ENCODE measurements around the gene PGBD2.
"Not testable (repeated sequence)": the region's sequence is repeated elsewhere in the genome, so short reads cannot be mapped to it uniquely, and the experiment has no call there.

PGBD2 gene

DNA sequence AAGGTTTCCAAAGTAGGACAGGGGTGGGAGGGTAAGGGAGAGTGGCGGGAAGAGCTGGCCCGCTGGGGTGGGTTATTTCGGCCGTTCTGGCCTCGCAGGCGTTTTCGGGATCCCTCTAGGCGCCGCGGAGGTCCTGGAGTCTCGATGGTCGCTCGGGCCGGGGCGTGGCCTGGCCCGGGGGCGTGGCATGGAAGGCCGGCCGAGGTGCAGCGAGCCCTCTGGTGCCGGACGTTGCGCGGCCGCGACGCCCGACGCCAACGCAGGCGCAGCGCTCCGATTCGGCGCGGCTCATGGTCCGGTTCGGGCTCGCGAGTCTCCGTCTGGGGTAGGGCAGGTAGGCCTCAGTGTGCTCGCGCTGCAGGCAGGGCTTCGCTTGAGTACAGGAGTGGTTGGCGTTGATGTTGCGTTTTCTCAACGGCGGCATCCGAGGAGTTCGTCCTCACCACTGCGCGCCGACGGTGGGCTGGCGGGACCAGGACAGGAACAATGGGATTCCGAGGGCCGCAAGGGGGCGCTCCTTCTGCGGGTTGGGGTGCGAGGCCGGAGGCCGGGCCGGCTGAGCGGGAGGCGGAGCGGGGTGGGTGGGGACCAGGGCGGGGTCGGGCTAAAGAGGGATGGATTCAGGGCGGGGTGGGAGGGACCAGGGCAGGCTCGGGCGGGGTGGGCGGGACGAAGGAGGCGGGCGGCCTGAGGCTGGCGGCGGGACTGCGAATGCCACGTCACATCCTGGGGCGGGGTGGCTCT lies at the start of gene PGBD2:
TSS of gene PGBD2 (plus strand) at position 227 of the 744 bp plus-strand sequence. CDS start 7,628 bp downstream, outside the sequence.
- DNase-seq, result peak; percentile 87

GRCh38 chr1:248857201-248857600 lies 48.8 kb upstream of the PGBD2 start:
- DNase-seq, result no peak

DNA sequence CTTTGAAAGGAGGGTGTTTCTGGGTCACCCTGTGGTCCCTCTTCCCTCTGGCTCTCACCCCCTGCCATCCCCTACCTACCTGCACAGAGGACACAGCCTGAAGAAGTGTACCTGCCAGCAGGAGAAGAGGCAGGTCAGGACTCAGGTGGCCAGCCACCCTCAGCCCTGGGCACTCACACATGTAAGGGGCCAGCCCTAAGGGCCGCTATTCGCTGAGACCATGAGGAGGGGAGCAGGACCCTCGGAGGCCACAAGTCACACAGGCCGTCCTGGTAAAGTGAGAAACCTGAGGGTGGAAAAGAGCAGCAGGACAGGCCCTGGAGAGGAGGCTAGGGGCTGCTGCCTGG lies 48.3 kb upstream of the PGBD2 start:
- no peak for DNase-seq

DNA sequence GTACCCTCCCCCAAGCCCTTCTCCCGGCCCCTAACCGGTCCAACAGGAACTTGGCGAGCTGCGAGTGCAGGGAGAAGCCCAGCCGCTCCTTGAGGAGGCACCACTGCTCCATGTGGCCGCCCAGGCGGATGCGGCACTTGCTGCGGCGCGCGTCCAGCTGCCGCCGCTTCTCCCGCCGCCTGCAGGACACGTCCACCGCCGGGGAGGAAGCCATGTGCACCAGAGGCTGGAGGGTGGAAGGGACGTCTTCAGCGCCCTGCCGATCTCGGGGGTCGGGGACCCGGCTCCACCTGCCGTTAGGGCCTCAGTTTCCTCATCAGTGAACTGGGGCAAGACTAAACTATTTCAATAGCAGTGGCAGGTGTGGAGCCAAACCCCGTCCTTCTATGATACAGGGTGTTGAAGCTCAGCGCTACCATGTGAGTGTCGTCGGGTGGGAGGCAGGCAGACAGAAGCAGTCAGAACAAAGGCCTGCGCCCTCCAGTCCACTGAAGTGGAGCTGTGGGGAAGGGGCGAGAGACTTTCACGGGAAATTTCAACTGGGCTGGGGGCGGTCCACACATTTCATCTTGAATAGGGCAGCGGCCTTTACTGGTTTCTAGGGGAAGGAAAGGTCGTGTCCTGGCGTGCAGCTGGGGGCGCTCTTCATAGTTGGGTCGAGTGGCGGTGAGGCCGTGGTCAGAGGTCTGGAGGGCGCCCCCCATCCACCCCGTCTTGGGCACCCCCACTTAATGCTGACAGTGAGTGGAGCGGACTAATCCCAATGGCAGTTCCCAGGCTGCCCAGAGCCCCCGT lies 47.7 kb upstream of the PGBD2 start:
- DNase-seq, result peak; percentile 84

GRCh38 chr1:248858891-248859889 lies 46.8 kb upstream of the PGBD2 start, which contains the start of gene ZNF692:
Gene ZNF692 (minus strand): TSS chr1:248859085. CDS start chr1:248858309, 776 bp downstream.
- DNase-seq, result peak; percentile 97

DNA sequence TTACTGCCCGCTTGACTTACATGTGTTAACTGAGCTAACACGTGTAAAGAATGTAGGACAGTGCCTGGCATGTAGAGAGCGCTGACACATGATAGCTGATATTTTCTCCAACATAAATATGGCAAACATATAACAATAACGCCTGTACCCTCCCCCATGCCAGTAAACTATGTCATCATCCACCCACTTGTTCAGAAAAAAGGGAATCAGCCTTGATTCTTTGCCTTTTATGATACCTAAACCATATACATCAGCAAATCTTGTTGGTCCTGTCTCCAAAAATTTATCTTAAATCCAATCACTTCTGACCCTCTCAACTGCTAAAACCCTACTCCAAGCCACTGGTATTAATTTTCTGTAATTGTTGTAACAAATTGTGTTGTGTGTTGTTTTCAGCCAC lies 46.0 kb upstream of the PGBD2 start:
- DNase-seq, result no peak

DNA sequence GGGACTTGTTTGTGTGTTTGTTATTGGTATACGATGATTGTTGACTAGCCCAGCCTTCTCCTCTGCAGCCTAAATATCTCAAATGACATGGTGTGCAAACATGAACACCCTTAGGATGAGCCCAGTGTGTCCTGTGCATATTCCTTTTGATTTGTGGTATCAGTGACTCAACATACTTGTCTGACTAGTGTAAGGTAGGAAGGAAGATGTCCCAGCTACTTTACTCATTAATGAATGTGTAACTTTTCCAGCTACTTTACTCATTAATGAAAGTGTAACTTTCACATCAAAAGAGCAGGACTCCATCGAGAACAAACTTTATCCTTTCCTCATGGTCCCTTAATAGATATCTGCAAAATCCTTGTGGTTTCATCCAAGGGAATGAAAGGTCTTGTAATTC lies 44.4 kb upstream of the PGBD2 start:
- DNase-seq, result no peak

DNA sequence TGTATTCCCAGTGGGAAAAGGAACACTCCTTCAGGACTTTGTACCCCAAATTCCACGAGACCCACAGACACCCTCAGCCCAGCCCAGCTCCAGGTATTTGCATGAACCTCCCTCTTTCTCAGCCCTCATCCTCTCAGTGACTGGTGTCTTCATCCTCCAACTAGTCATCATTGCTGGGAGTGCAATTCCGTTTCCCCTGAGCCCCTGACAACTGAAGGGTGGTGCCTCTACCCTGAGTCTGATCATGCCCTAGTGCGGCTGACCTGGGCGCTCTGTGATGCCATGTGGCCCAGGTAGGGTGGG lies 43.4 kb upstream of the PGBD2 start:
- no peak for DNase-seq

GRCh38 chr1:248862998-248863881 lies 42.8 kb upstream of the PGBD2 start:
- DNase-seq, result peak; percentile 88

DNA sequence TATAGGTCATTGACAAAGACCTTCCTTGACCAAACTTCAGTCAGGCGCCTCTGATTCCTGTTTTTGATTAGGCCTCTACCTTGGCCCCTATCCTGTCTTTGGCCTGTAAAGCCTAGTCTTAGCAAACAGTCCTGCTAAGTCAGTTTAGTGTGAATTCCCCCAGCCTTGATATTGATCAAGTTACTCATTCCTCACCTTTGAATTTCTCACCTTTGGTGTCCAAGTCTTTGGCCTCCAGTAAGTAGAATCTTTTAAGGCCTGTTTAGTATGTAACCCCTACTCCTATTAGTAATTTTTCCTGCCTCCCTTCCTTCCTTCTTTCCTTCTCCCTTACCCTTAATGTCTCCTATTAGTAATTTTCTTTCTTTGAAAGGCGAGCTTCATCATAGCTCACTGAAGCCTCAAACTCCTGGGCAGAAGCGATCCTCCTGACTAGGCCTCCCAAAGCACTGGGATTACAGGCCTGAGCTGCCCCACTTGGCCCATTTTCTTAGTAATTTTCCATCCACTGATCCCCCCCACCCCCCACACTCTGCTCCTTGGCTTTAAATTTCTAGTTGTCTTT lies 34.1 kb upstream of the PGBD2 start:
- no peak for DNase-seq

DNA sequence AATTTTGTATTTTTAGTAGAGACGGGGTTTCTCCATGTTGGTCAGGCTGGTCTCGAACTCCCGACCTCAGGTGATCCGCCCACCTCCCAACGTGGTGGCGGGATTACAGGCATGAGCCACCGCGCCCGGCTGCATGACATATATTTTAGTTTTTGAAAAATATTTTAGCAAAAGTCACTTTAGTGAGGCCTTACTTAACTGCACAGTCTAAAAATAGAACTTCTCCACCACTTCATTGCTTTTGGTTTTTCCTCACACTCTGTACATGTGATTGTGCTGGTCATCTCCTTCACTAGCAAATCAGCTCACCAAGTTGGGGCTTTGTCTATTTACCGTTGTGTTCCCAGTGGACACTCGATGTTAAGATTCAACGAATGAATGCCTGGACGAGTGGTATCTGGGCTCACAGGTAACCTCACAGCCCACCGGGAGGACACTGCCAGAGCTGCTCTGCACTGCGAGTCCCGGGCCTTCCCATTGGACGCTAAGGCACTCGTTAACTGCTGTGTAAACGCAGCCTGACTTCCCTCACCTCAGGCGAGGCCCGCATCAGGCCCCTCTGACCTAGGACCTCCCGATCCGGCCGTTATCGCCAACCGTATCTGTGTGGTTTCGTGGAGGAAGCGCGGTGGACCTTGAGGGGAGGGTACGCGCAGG lies 33.2 kb upstream of the PGBD2 start:
- DNase-seq, result peak; percentile 76

DNA sequence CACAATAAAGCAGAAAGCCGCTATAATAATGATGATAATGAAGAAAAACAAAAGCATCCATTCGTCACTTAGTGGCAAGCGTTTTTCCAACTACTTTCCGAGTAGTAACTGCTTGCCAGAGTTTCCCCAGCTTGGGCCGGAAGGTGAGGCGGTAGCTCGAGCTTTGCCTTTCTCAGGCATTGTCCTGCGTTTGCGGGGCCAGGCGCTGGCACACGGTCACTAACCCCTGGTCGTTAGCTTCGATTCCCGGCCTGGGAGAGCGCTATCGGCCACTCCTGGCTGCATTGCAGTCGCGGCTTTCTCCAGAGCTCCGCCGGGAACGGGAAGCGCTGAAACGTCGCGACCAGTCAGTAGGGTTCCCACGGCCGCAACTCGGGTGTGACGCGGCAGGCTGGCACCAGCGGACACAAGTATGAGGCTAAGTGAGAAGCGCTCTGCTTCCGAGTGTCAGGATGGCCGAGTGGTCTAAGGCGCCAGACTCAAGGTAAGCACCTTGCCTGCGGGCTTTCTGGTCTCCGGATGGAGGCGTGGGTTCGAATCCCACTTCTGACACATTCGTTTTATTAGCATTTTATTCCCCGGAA lies 32.5 kb upstream of the PGBD2 start:
- peak; percentile 97 for DNase-seq

DNA sequence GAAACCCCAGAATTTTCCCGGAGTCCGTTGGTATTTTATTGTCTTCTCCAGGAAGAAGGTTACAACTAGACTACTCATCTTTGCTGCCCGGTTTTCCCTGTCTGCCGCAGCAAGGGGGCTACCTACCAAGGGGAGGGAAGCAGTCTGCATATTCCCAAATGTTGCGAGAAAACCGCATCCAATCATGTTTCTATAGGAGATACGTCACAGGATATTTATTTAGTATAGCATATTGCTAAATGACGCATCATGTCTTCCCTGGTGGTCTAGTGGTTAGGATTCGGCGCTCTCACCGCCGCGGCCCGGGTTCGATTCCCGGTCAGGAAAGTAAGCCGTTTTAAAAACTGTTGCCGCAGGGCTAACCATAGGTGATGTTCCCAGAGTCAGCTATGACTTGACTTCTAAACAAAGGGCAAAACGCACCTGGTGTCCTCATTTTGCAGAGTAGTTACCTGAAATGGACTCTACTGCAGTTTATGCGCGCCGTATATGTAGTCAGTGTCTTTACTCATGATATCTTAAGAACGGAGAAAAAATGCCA lies 32.0 kb upstream of the PGBD2 start:
- peak; percentile 96 for DNase-seq

- DNase-seq, result no peak
Observed at GRCh38 chr1:248881261-248881660, 24.8 kb upstream of the PGBD2 start.

DNA sequence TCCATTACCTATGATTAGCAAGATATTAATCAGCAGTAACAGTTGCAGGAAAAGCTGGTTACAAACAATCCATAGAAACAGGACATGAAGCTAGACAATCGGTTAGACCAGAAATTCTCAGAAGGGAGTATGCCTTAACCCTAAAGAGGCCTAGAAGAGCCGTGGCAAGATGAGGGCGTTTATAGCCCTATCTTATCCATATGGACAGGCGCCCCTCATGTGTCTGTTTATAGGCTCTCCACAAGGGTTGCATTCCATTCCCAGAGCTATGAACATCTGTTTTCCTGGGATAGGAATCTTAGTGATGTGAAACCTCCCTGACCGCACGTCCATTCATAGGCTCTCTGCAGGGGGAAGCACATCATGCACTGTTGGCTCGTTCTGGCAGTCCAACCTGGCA lies 23.6 kb upstream of the PGBD2 start:
- DNase-seq, result not testable (repeated sequence)

DNA sequence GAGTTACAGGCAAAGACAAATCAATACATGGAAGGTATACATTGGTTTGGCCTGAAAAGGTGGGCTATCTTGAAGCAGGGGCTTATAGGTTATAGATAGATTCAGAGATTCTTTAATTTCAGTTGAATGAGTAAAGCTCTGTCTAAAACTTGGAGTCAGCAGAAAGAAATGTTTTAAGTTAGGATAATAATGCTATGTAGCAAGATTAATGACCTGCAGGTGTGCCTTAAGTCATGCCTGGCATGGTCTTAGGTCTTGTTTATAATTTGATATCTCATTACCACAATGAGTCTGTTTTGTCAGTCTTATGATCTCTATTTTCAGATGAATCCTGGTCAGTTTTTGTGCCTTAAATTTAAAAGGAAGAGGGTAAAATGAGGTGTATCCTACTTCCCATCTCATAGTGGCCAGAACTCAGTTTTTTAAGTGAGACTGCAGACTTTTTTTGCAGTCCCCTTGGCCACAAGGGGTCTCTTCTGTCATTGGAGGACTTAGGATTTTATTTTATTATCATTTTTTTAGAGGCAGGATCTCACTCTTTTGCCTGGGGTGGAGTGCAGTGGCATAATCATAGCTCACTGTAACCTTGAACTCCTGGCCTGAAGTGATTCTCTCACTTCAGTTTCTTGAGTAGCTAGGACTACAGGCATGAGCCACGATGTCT lies 21.3 kb upstream of the PGBD2 start:
- no peak for DNase-seq

- DNase-seq, result no peak
Observed at GRCh38 chr1:248885646-248886045, 20.4 kb upstream of the PGBD2 start.

- DNase-seq, result no peak
Observed at GRCh38 chr1:248886237-248886895, 19.7 kb upstream of the PGBD2 start.

DNA sequence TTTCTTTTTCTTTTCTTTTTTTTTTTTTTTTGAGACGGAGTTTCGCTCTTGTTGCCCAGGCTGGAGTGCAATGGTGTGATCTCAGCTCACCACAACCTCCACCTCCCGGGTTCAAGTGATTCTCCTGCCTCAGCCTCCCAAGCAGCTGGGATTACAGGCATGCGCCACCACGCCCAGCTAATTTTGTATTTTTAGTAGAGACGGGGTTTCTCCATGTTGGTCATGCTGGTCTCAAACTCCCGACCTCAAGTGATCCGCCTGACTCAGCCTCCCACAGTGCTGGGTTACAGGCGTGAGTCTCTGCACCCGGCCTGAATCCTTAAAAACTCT lies 16.2 kb upstream of the PGBD2 start:
- not testable (repeated sequence) for DNase-seq
